HG03139 (cell line): ENCODE results near the gene FAM161B.
"Not testable (repeated sequence)": the region's sequence is repeated elsewhere in the genome, so short reads cannot be mapped to it uniquely, and the experiment has no call there.

Experiments
- ATAC-seq: cut with Tn5 transposase; IDR thresholded peaks from one replicate; pipeline ENCODE4 v1.9.1; 2021; ENCODE audit not compliant: unreplicated experiment

The FAM161B gene

GRCh38 chr14:73944432-73945158, 5.3 kb downstream of the FAM161B start:
- no peak for ATAC-seq

DNA sequence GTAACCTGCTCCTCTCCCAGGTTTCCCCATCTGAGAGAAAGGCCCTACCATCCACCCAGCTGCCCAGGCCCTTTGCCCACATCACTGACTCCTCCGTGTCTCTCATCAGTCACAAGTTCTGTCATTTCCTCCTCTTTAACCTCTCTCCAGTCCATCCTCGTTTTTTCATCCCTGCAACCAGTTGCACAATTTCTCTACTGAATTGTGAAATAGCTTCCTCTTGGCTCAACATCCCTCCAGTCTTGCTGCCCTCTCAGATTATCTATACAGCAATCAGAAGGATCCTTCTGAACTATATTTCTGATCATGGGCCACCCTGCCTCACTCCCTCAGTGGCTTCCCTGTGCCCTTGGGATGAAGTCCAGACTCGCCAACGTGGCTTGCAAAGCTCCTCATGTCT, 6.8 kb downstream of the FAM161B start:
- no peak for ATAC-seq

DNA sequence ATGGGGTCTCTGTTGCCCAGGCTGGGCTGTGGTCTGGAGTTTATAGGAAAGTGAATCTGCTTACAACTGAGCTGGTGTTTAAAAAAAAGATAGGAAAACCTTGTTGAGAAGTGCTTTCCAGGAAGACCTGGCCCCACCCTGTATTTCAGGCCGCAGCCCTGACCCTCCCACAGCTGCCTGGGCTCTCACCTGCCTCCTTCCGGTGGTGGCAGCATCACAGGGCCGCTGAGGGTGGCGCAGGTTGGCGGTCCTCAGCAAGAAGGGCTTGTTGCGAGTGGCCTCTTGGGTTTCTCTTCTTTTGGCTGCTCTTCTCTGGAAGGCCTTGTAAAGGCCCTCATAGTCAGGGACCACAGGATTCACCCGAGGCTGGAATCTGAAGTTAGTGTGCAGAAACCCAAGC, 7.7 kb downstream of the FAM161B start:
- ATAC-seq: no peak

GRCh38 chr14:73937012-73937411, 12.9 kb downstream of the FAM161B start:
- no peak for ATAC-seq

GRCh38 chr14:73936548-73936947, 13.3 kb downstream of the FAM161B start:
- ATAC-seq: no peak

DNA sequence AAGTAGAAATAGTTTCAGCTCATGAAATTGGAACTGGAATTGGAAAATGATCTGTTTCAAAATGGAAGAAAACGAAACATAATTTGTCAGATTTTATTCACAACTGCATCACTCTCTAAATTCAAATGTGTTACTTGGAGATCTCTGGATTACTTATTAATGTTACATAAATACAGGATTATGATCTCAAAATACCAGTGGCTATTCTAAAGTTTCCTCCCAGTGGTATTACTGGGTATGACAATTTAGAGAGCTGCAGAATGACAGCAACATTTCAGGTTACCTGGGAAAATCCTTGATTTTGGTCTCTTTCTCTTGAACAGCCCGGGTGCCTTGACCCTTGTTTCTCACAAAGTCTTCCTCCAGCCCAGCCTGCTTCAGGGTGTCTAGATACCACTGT, 14.2 kb downstream of the FAM161B start:
- ATAC-seq: no peak

GRCh38 chr14:73924337-73924736, 25.6 kb downstream of the FAM161B start:
- ATAC-seq: no peak

DNA sequence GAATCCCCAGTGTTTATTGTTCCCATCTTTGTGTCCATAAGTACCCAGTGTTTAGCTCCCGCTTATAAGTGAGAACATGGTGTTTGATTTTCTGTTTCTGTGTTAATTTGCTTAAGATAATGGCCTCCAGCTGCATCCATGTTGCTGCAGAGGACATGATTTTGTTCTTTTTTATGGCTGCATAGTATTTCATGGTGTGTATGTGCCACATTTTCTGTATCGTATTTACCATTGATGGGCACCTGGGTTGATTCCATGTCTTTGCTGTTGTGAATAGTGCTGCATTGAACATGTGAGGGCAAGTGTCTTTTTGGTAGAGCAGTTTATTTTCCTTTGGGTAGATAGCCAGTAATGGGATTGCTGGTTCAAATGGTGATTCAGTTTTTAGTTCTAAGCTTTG, 30.4 kb downstream of the FAM161B start:
- ATAC-seq: not testable (repeated sequence)

DNA sequence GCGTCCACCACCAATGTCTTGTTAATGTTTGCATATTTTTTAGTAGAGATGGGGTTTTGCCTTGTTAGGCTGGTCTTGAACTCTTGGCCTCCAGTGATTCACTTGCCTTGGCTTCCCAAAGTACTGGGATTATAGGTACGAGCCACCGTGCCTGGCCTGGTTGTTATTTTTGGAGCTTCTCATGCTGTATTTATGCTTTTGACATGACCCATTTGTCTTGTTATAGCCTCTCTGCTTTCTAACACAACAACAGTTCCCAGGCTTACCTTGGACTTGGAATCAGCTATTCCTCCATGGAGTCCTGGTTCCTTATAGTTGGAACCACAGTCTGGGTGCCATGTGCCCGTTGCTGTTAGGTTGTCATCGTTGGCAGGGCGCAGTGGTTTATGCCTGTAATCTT, 33.6 kb downstream of the FAM161B start:
- ATAC-seq: no peak

GRCh38 chr14:73913256-73913655, 36.6 kb downstream of the FAM161B start:
- ATAC-seq: no peak

GRCh38 chr14:73909681-73910080, 40.2 kb downstream of the FAM161B start:
- no peak for ATAC-seq

DNA sequence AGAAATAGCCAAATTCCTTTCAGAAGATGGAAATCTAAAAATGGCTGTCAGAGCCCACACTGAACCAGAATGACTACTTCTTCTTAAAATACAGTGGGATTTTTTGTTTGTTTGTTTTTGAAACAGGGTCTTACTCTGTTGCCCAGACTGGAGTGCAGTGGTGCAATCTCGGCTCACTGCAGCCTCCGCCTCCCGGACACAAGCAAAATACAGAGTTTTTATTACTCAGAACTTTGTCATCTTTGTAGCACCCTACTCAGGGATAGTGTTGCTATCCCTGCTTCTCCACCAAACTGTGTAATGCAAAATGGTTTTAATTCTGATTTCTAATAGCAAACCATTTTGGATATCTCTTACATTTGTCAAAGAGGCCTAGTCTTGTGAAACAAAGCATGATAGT, 46.9 kb downstream of the FAM161B start:
- no peak for ATAC-seq

DNA sequence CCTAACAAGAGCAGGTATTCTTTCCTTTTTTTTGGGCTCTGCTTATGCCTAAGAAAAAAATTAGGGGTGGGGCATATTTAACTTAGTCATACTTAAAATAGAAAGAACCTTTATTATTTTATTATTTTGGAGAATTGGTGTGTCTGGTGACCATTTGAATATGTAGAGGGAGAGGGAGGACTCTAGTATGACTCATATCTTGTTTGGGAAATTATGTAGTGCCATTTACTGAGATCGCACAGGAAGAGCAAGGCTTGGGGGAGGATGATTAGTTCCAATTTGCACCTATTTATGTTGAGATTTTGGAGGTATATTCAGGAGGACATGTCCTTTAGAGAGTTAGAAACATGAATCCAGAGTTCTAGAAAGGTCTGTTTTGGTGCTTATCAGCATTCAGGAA, 53.4 kb downstream of the FAM161B start:
- no peak for ATAC-seq

GRCh38 chr14:73895939-73896338, 54.0 kb downstream of the FAM161B start:
- ATAC-seq: no peak

- not testable (repeated sequence) for ATAC-seq
Observed at GRCh38 chr14:73894180-73894687, 55.7 kb downstream of the FAM161B start.

DNA sequence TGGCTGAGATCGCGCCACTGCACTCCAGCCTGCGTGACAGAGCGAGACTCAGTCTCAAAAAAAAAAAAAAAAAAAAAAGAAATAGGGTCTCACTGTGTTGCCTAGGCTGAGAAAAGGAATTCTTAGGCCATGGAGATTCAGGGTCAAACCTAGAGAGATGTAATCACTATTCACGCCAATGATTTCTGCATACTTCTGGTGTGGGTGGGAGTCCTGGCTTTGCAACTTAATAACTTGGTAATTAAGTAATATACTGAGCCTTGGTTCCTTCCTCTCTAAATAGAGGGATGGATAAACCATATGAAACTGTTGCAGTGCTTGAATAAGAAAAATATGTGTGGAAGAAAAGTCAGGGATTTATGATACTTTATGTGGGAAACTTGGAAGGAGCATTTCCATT, 60.5 kb downstream of the FAM161B start:
- no peak for ATAC-seq

DNA sequence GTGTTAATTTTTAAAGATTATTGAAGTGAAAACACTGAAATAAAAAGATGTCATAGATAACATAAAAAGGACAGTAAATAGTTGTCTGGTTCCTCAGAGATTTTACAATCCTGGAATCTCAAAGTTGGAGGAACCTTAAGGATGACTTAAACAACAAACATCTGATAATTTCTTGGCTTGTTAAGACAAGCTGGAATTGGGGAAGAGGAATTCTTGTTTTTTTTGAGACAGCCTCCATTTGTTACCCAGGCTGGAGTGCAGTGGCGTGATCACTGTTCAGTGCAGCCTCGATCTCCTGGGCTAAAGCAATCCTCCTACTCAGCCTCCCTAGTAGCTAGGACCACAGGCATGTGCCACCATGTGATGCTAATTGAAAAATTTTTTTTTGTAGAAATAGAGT, 60.9 kb downstream of the FAM161B start:
- ATAC-seq: no peak

DNA sequence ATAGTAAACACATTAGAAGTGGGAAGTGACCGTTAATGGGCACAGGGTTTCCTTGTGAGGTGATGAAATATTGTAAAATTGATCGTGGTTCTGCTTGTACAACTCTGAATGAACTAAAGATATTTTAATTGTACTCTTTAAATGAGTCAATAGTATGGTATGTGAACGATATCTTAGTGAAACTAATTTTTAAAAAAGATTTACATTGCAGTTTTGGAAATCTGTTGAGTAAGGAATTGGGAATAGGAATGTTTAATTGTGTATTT, 61.5 kb downstream of the FAM161B start:
- no peak for ATAC-seq

GRCh38 chr14:73887694-73888459, 62.0 kb downstream of the FAM161B start:
- no peak for ATAC-seq

- no peak for ATAC-seq
Observed at GRCh38 chr14:73887318-73887616, 62.6 kb downstream of the FAM161B start.

DNA sequence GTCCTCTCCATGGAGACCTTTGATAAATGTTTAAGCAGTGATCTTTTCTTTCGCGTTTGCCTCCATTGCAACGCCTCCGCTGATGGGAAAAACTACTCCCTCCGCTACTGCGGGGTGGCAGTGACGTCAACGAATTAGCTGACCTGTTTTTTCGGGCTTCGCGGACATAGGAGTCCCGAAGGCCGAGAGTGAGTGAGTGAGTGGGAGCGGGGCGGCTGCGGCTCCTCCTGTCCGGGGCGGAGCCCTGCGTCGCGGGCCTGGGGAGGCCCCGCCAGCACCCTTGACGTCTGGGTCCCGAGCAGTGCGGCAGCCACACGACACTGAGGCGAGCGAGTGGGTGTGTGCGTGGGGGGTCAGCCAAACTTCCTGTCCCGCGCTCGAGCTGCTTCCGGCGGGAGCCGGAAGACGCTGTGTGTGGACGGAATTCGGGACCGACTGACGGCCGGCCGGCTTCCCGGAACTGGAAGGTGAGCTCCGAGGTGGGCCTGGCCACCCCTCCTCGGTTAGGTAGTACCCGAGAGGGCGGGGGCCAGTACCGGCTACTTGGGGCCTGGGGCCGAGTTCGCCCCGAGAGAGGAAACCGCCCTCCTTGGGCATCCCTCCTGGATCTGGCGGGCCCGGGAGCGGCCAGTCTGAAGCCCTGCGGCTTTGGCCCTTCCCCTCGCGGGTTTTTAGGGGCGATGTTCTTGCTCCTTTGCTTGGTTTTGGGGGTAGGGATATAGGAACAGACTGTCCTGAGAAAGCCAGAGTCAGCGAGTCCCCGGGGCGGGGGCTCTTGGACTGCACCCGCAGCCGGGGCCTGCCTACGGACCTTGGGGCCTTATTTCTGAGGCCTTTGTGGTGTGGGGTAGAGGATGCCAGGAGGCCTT, 63.2 kb downstream of the FAM161B start, which contains the start of gene ZNF410:
ZNF410 (plus strand) TSS at position 411 of the 869 bp plus-strand sequence. CDS start 5,317 bp downstream, outside the sequence.
- peak; percentile 94 for ATAC-seq
